Measurements from ENCODE around the gene CRMP1. TPM values are rescaled to one million over a fixed set of nuclear protein-coding genes. Genes with fewer than 3 reads are reported as not detected.

The CRMP1 gene
- total RNA-seq, 2 donors from 2014 or later = 1.3 to 1.6 TPM

DNA sequence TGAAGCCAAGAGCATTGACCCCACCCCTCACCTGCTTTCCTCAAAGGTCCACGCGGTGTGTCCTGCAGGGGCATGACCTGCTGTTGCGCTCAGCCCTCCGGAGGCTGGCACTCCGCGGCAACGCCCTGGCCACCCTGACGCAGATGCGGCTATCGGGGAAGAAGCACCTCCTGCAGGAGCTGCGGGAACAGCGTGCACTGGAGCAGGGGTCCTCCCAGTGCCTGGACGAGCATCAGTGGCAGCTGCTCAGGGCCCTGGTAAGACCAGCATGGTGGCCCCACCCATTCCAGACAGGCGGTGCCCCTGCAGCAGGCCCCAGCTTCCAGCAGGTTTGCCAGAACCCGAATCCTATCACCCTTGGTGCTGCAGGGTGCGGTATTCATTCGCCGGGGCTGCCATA lies 95.9 kb downstream of the CRMP1 start:
- no peak overlapping the region for H3K27ac ChIP-seq
- TF ChIP-seq CTCF (IDR thresholded peaks at IDR 0.05) (no peak), POLR2A (IDR thresholded peaks at IDR 0.05) (no peak)
- no peaks in the 10 kb centered on the region for H3K36me3 ChIP-seq (replicated peaks in 1 of 2; ENCODE audit: insufficient read depth in 1 of 2, low read depth in 2 of 2)
- no peak overlapping the region for H3K4me3 ChIP-seq
- H3K4me1 ChIP-seq = no peaks in the 10 kb centered on the region
- no peaks in the 10 kb centered on the region for H3K27me3 ChIP-seq
- no peaks in the 10 kb centered on the region for H3K9me3 ChIP-seq
- no peak for ATAC-seq
- 93 to 94% methylated on average over 14 to 18 of the region's 18 CpGs for WGBS, 2 donors
- no peak for DNase-seq
- intact Hi-C loops (cut with DNase I) = no loop called here

DNA sequence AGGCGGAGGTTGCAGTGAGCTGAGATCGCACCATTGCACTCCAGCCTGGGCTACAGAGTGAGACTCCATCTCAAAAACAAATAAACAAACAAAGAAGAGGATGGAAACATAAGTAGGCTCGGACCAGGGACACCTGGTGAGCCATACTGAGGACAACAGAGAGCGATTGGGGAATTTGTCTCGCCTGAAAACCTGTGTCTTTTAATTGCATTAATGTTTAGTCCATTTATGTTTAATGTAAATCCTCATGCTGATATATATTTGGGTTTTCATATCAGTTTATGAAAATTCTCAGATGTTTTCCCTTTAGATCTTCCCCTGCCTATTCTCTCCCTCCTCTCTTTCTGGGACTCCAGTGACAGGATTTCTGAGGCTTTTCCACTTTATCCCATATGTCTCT lies 97.3 kb downstream of the CRMP1 start:
- ATAC-seq (no peak), DNase-seq (no peak)
- no peak for TF ChIP-seq POLR2A (IDR thresholded peaks at IDR 0.05)
- TF ChIP-seq CTCF (IDR thresholded peaks at IDR 0.05) = no peak
- Histone ChIP-seq H3K36me3 (replicated peaks in 1 of 2; ENCODE audit: insufficient read depth in 1 of 2, low read depth in 2 of 2) (no peaks in the 10 kb centered on the region), H3K4me3 (no peak overlapping the region), H3K9me3 (no peaks in the 10 kb centered on the region), H3K27ac (no peak overlapping the region), H3K4me1 (no peaks in the 10 kb centered on the region), H3K27me3 (no peaks in the 10 kb centered on the region)
- intact Hi-C loops (cut with DNase I) = no loop called here
- WGBS, 2 donors = 77 to 98% methylated on average over 5 of the region's 5 CpGs

DNA sequence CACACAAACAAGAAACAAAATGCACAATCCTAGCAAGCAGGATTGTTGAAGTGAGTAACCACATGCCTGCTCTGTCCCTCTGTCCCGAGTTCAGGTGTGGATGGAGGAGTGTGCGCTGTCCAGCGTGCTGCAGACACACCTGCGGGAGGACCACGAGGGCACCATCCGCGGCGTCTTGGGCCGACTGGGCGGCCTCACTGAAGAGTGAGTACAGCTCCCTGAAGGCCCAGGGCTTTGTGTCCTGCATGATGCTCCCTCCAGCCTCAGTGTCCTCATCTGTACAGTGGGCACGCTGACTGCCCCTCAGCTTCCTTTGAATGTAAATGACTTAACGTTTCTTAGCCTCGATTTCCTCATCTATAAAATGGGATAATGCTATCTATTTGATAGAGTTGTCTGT lies 99.4 kb downstream of the CRMP1 start:
- intact Hi-C loops (cut with DNase I) = no loop called here
- no peaks in the 10 kb centered on the region for H3K4me1 ChIP-seq
- 82 to 93% methylated on average over 13 of the region's 13 CpGs for whole genome bisulfite sequencing, 2 donors
- H3K4me3 ChIP-seq = no peak overlapping the region
- H3K27ac ChIP-seq = no peak overlapping the region
- TF ChIP-seq CTCF (IDR thresholded peaks at IDR 0.05) (no peak), POLR2A (IDR thresholded peaks at IDR 0.05) (no peak)
- H3K27me3 ChIP-seq = no peaks in the 10 kb centered on the region
- no peak for ATAC-seq
- no peaks in the 10 kb centered on the region for H3K9me3 ChIP-seq
- DNase-seq = no peak
- no peaks in the 10 kb centered on the region for H3K36me3 ChIP-seq (replicated peaks in 1 of 2; ENCODE audit: insufficient read depth in 1 of 2, low read depth in 2 of 2)

GRCh38 chr4:5791654-5792053 lies 101.2 kb downstream of the CRMP1 start:
- Histone ChIP-seq H3K4me3 (no peak overlapping the region), H3K4me1 (no peaks in the 10 kb centered on the region), H3K27ac (no peak overlapping the region), H3K27me3 (no peaks in the 10 kb centered on the region), H3K9me3 (no peaks in the 10 kb centered on the region), H3K36me3 (replicated peaks in 1 of 2; ENCODE audit: insufficient read depth in 1 of 2, low read depth in 2 of 2) (no peaks in the 10 kb centered on the region)
- intact Hi-C loops (cut with DNase I) = no loop called here
- WGBS, 2 donors = 94 to 97% methylated on average over 3 of the region's 3 CpGs
- no peak for ATAC-seq
- DNase-seq = no peak
- no peak for TF ChIP-seq POLR2A (IDR thresholded peaks at IDR 0.05)
- no peak for TF ChIP-seq CTCF (IDR thresholded peaks at IDR 0.05)

DNA sequence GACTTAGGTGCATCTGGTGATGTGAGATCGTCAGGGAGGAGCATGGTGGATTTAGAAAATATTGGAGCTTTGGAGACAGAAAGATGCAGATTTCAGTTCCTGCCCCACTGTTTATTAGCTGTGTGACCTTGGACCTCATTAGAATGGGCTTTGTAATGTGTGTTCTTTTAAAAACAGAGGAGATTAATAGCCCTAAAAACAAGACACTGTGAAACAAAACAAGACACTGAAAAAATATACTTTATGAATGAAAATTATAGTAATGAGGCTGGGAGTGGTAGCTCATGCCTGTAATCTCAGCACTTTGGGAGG lies 102.4 kb downstream of the CRMP1 start:
- DNase-seq (no peak), ATAC-seq (no peak)
- Histone ChIP-seq H3K27ac (no peak overlapping the region), H3K9me3 (no peaks in the 10 kb centered on the region), H3K27me3 (no peaks in the 10 kb centered on the region), H3K4me3 (no peak overlapping the region), H3K36me3 (replicated peaks in 1 of 2; ENCODE audit: insufficient read depth in 1 of 2, low read depth in 2 of 2) (no peaks in the 10 kb centered on the region), H3K4me1 (peaks cover 8% of the 10 kb centered on the region)
- TF ChIP-seq POLR2A (IDR thresholded peaks at IDR 0.05) (no peak), CTCF (IDR thresholded peaks at IDR 0.05) (no peak)
- intact Hi-C loops (cut with DNase I) = no loop called here
- WGBS, 2 donors = 21 to 43% methylated on average over 1 of the region's 1 CpG

All from body of pancreas (tissue), 4 donors.